Tibial nerve (tissue), 4 donors: ENCODE data around the gene SEMA4G.

Experiments
- CTCF ChIP-seq, 5 experiments: fragments of 200-600 bp in 3 of 5; fragments of 450-650 bp in 2 of 5; sonication (generic) in 3 of 5; IDR thresholded peaks; one replicate each; pipeline ENCODE4 v1.5.1; 2016 to 2019; ENCODE audit warnings: antibody characterized with exemption in 5 of 5, mild to moderate bottlenecking in 3 of 5, moderate library complexity in 2 of 5
- EP300 ChIP-seq, 2 donors: sonication (generic); formaldehyde crosslinking; IDR thresholded peaks; one replicate each; pipeline ENCODE4 v1.6.1; 2017; ENCODE audit warnings: antibody characterized with exemption in 2 of 2, mild to moderate bottlenecking in 1 of 2

- no peak for TF ChIP-seq CTCF (IDR thresholded peaks at IDR 0.05)
- no peak for TF ChIP-seq EP300 (IDR thresholded peaks at IDR 0.05)
Observed at GRCh38 chr10:100972904-100973535, 3.7 kb downstream of the SEMA4G start.
